Right ventricle myocardium superior (tissue), 1 donor: ENCODE results near the gene CACNG4. TPM values are rescaled to one million over a fixed set of nuclear protein-coding genes. Genes with fewer than 3 reads are reported as not detected.
A peak's percentile ranks its signal among the peaks of the same experiment; 100 is the strongest.
"Not testable (repeated sequence)": the region's sequence is repeated elsewhere in the genome, so short reads cannot be mapped to it uniquely, and the experiment has no call there.

Experiments used
- ATAC-seq: fragments of 200-7000 bp; cut with Tn5 transposase; one replicate; pipeline ENCODE4 v1.9.1; 2020; ENCODE audit warnings: mild to moderate bottlenecking; ENCODE audit not compliant: poor library complexity
- DNase-seq: peaks from one replicate; pipeline ENCODE4 v3.0.0-alpha.2; 2020
- intact Hi-C: fragments of 100-400 bp; cut with DNase I; formaldehyde crosslinking; loops from one replicate; pipeline ENCODE4 v1.11.2; 2022
- total RNA-seq: library from RNA; stranded (reverse); fragmentation: NEBNext Ultra II Directional; extraction: Animal tissue kit (Norgen Biotek cat#: 25700); gene quantifications from one replicate; pipeline ENCODE4 v1.2.1, GENCODE V29; 2021
- donor health status: DM: no; HTN: yes; CAD: no; lungs with severe emphysema.

CACNG4 gene
- total RNA-seq, 1 donor from 2014 or later = not detected

- intact Hi-C loops = no loop called here
- no peak for ATAC-seq
- no peak for DNase-seq
These were observed 60.8 kb downstream of the CACNG4 start for GRCh38 chr17:67025216-67025792.

- DNase-seq = no peak
- intact Hi-C loops = no loop called here
- ATAC-seq = no peak
These were observed 61.8 kb downstream of the CACNG4 start for GRCh38 chr17:67026341-67026740.

GRCh38 chr17:67027031-67027628 lies 62.6 kb downstream of the CACNG4 start:
- intact Hi-C loops = no loop called here
- ATAC-seq (peak; percentile 86), DNase-seq (peak; percentile 54)

- no peak for ATAC-seq
- peak; percentile 31 for DNase-seq
- intact Hi-C loops = loop anchor here (10.0 kb wide), 1 partner anchor 86 kb away; no protein-coding TSS in a partner anchor
These were observed 66.1 kb downstream of the CACNG4 start for GRCh38 chr17:67030641-67031040.

- intact Hi-C loops = loop anchor here (10.0 kb wide), 1 partner anchor 88 kb away; no protein-coding TSS in a partner anchor
- DNase-seq (no peak), ATAC-seq (no peak)
These were observed 67.9 kb downstream of the CACNG4 start for GRCh38 chr17:67032382-67032781.

- no peak for DNase-seq
- intact Hi-C loops = loop anchor here (10.0 kb wide), 1 partner anchor 88 kb away; no protein-coding TSS in a partner anchor
These were observed 68.5 kb downstream of the CACNG4 start for GRCh38 chr17:67032985-67033384.

GRCh38 chr17:67033613-67034012 lies 69.1 kb downstream of the CACNG4 start:
- intact Hi-C loops = loop anchor here (10.0 kb wide), 1 partner anchor 89 kb away; no protein-coding TSS in a partner anchor
- ATAC-seq (no peak), DNase-seq (peak; percentile 20)

More at GRCh38 chr17:67032985-67033384, 68.5 kb downstream of the CACNG4 start:
- no peak for ATAC-seq

- ATAC-seq = no peak
- intact Hi-C loops = loop anchor here (10.0 kb wide), 1 partner anchor 91 kb away; no protein-coding TSS in a partner anchor
- DNase-seq = peak; percentile 10
These were observed 70.9 kb downstream of the CACNG4 start for GRCh38 chr17:67035131-67036083.

- intact Hi-C loops = loop anchor here (10.0 kb wide), 1 partner anchor 94 kb away; no protein-coding TSS in a partner anchor
- ATAC-seq (no peak), DNase-seq (no peak)
These were observed 74.4 kb downstream of the CACNG4 start for GRCh38 chr17:67038861-67039365.

GRCh38 chr17:67040652-67041051 lies 76.1 kb downstream of the CACNG4 start:
- intact Hi-C loops = no loop called here
- DNase-seq (no peak), ATAC-seq (no peak)

- intact Hi-C loops, ATAC-seq, DNase-seq: not testable (repeated sequence)
These were observed 76.6 kb downstream of the CACNG4 start for GRCh38 chr17:67041119-67041518.

GRCh38 chr17:67041531-67041930 lies 77.0 kb downstream of the CACNG4 start:
- no peak for DNase-seq
- intact Hi-C loops = no loop called here
- ATAC-seq = no peak

GRCh38 chr17:67041941-67042899 lies 77.7 kb downstream of the CACNG4 start:
- intact Hi-C loops = no loop called here
- ATAC-seq (no peak), DNase-seq (no peak)

- intact Hi-C loops = no loop called here
- ATAC-seq (no peak), DNase-seq (no peak)
These were observed 78.8 kb downstream of the CACNG4 start for GRCh38 chr17:67043283-67043682.

GRCh38 chr17:67044016-67044772 lies 79.7 kb downstream of the CACNG4 start, which contains the start of gene CACNG1:
TSS of gene CACNG1 (plus strand) at chr17:67044554. CDS start at chr17:67044661, 107 bp downstream.
- intact Hi-C loops = no loop called here
- no peak for DNase-seq
- ATAC-seq = no peak

- intact Hi-C loops = no loop called here
- ATAC-seq = peak; percentile 88
- DNase-seq = no peak
These were observed 80.4 kb downstream of the CACNG4 start for GRCh38 chr17:67044940-67045339.

GRCh38 chr17:67046398-67046797 lies 81.9 kb downstream of the CACNG4 start:
- no peak for DNase-seq
- intact Hi-C loops = no loop called here
- ATAC-seq = no peak
